NK-92 (cell line): ENCODE measurements around the gene TGFA.

Source experiments
- DNase-seq: peaks from one replicate; lab custom pipeline; 2025; ENCODE audit not compliant: unreplicated experiment; lab: John Stamatoyannopoulos, UW

TGFA gene

DNA sequence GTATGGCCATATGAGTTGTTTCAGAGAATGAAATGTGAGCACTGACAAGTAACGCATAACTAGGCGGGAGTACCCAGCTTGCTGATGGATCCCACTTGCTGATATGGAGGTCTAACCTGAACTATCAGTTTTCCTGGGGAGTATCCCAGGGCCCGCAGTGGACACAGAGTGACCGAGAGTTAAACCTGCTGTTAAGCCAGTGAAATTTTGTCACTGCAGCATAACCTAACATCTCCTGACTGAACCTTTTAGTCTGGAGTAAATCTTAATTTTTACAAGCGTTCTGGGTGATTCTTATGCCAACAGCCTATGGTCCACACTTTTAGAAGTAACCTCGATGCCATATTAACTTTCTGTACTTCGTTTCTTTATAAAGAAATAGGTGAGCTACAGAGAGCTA is 54.4 kb downstream of the TGFA start:
- no peak for DNase-seq

- no peak for DNase-seq
Measured at GRCh38 chr2:70498528-70498927, 55.1 kb downstream of the TGFA start.

DNA sequence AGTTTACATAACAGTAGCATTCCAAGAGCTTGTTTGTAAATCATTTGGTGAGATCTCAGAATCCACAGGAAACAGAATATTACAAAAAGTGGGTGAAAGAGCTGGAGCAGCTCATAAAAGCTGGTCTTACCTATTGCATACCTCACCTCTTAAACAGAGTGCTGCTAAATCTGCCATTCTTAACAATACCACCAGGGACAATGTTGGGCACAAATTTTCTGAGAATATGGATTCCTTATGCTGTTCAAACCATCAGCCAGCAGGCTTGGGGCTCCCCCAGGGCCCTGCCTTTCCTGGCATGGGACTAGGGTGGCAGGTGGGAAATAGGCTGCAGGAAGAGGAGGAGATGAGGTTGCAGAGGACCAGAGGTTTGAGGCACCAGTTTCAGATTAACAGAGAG is 55.6 kb downstream of the TGFA start:
- DNase-seq = no peak

DNA sequence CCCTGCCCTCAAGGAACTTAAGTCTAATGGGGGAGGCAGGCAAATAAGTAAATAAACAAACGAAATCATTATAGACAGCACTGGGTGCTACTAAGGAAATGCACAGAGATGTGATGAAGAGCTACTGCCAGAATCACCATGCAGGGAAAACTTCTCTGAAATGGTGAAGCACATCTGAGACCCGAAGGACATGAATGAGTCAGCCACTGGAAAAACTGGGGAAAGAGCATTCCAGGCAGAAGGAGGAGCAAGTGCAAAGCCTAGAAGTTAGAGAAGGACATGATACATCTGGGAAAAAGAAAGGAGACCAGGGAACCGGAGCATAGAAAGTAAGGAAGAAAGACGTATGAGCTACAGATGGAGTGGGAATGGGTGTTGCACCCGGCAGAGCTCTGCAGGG is 56.8 kb downstream of the TGFA start:
- DNase-seq = no peak

DNA sequence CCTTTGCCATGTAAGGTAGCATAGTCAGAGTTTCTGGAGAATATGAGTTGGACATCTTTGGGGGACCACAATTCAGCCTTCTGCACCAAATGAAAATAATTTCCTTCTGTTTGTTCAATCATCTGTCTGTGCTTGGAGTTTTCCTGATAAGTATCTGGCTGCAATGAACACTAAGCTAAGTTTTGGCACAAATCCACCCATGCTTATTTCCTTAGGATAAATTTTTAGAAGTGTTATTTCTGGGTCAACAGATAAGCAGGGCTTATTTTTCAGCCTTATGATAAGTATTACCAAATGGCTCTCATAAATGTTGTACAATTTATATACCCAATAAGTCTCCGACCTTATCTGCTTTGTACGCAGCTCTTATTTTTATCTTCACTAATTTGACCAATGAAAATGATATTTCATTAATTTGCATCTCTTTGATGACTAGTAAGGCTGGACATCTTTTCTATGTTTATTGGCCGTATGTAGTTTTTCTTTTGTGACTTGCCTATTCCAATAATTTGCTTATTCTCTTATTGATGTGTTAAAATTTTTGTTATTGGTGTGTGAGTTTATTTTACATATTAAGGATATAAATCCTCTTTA is 59.2 kb downstream of the TGFA start:
- DNase-seq = no peak

- DNase-seq = no peak
Measured at GRCh38 chr2:70490381-70490780, 63.2 kb downstream of the TGFA start.

DNA sequence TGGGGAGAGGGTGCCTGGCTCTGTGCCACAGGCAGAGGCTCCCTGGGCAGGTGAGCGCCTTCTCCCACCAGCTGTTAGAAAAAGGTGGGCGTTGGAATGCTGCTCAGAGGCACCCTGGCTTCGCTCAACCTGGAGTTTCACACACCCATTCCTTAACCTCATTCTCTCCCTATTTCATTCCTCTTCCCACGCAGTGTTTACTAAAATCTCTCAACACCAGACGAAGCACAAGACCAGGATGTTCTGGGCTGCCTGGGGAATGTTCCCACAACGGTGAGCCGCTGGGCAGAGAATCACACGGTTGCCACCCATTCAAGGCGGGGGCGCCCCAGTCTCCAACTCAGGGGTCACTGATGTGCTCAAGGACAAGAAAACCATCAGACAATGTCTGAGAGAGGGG is 64.5 kb downstream of the TGFA start:
- DNase-seq = no peak

DNA sequence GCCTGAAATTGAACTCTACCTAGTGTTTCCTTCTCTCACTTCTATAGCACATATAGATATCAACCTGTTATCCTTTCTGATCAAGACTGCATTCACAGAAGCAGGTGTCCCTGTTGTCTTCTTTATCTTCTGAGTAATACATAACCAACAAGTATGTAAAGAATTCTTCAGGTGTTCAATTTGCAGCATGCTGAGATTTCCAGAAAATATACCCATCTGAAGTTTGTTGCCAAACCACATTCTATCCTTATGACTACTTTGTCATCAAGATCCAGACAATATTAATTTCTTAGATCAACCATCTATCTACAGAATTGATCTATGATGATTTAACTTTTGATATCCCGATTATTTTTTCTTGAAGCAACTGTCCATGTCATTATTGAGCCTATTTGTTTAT is 69.5 kb downstream of the TGFA start:
- DNase-seq = no peak

DNA sequence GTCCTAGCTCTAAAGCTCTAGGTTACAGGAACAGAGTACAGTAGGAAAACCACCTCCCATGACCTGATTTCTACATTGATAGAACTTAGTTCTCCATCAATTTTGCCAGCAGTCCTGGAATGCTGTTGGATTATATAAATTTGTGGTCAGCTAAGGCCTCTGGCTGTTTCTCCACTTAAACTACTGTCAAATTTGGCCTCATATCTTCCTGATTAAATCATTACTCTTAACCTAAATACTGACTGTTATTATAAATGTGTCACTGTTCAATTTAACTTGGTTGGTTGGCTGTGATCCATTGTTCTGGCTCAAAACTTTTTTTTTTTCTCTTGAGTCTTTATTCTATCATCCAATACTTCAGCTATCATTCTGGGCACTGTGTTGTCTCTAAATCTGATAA is 71.2 kb downstream of the TGFA start:
- no peak for DNase-seq

- DNase-seq = no peak
Measured at GRCh38 chr2:70480468-70480867, 73.2 kb downstream of the TGFA start.

GRCh38 chr2:70479816-70480215 is 73.8 kb downstream of the TGFA start:
- DNase-seq = no peak

- DNase-seq = no peak
Measured at GRCh38 chr2:70477441-70477844, 76.2 kb downstream of the TGFA start.

- DNase-seq = no peak
Measured at GRCh38 chr2:70475266-70475665, 78.4 kb downstream of the TGFA start.

DNA sequence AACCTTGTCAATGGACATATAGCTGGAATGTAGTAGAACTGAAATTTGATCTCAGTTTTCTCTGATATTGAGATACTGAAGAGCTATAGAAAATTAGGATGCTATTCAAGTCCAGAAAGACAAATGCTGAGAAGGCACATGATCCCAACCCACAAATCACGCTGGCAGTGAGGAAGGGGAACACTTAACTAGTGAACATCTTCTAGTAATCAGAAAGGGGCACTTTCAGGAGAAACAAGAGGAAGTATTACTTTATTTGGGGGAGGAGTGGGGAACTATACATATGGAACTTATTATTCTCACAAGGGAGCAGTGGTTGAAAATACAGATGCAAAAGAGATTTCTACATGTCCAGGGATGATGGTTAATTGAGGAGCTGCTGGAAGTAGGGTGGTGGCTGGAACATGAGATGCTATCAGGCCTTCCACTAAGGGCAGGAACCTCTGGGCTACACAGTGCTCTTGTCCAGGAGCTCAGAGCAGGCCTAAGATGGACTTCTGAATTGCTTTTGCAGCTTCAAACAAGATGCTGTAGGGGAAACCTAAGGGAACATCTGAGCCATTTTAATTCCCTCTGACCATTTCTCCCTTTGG is 79.3 kb downstream of the TGFA start:
- DNase-seq = no peak

GRCh38 chr2:70473101-70473722 is 80.4 kb downstream of the TGFA start:
- no peak for DNase-seq

DNA sequence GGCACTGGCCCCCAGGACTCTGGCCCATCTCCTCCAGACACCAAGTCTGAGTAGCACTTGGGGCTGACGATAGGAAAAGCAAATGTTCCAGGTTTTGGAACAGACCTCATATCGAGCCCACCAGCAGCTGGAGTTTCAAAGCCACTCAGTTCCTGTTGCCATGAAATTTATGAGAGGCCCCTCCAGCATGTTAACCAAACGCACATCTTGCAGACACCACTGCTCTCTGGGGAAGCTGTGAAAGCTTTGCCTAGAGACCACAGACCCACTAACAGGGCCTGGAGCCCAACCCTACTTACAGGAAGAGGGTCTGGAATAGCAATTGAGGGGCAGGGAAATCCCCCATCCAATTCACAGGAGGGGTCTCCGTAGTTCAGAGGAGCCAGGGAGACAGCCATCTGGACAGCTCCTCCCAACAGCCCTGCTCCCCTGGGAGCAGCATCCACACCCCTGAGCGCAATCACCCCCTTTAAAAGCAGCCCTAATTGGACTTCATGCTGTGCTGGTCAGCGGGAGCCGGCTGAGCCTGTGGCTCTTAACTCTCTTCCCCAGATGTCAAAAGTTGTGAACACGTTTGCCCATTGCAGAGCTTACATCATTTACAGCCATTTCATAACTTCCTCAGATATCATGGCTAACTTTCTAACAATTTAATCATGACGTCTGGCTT is 81.3 kb downstream of the TGFA start:
- DNase-seq = no peak

DNA sequence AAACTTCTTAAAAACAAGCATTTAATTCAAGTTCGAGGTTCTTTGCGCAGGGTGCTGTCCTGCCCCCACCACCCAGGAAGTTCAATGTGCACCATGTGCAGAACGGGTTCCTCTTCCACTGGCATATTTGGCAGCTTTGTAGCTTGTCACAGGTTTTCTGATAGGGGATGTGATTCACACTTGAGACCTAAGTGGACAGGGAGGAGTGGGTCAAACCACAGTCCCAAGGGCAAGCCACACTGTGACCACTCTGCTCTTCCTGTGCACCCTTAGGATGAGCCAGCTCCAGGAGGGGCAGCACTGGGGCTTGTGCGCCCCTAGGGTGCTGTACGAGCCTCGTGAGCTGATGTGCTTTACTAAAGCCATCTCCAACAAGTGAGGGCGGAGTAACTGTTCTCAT is 82.5 kb downstream of the TGFA start:
- no peak for DNase-seq

GRCh38 chr2:70469961-70470360 is 83.7 kb downstream of the TGFA start:
- no peak for DNase-seq

DNA sequence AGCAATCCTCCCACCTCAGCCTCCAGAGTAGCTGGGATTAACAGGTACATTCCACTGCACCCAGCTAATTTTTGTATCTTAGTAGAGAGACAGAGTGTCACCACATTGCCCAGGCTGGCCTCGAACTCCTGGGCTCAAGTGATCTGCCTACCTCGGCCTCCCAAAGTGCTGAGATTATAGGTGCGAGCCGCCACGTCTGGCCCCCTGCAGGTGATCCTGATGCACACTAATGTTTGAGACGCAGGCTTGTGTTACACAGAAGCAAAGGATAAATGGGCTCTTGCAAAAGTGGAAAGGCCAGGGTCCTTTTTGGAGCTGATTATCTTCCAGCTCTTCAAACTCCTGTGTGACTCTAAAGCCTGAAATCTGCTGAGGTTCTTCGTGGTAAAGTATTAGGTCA is 84.2 kb downstream of the TGFA start:
- DNase-seq = no peak

- DNase-seq = no peak
Measured at GRCh38 chr2:70468878-70469277, 84.7 kb downstream of the TGFA start.

- DNase-seq = no peak
Measured at GRCh38 chr2:70467831-70468779, 85.5 kb downstream of the TGFA start.
